Spleen (tissue), 7 donors: ENCODE measurements around the gene LTF.

Experiments used
- CTCF ChIP-seq, 11 experiments: fragments of 200-600 bp in 7 of 11; fragments of 450-650 bp in 4 of 11; sonication (generic) in 4 of 11; IDR thresholded peaks in 8 of 11; conservative IDR thresholded peaks in 3 of 11; 1 replicate in 7 of 11; 2 replicates in 4 of 11; pipeline versions ENCODE4 v1.4.0 to v1.8.0; 2016 to 2021; ENCODE audit warnings: antibody characterized with exemption in 11 of 11, inconsistent platforms in 4 of 11, mild to moderate bottlenecking in 1 of 11
- POLR2AphosphoS5 ChIP-seq, 3 donors: sonication (generic); formaldehyde crosslinking; IDR thresholded peaks; one replicate each; pipeline ENCODE4 v1.5.1; 2017; ENCODE audit warnings: antibody characterized with exemption in 3 of 3
- donor health status: DM: no; HTN: no; CAD: no; lungs with moderate emphysema.
- donor health status: DM: no; HTN: no; CAD: no.
- donor health status: DM: no; HTN: no; CAD: no.

DNA sequence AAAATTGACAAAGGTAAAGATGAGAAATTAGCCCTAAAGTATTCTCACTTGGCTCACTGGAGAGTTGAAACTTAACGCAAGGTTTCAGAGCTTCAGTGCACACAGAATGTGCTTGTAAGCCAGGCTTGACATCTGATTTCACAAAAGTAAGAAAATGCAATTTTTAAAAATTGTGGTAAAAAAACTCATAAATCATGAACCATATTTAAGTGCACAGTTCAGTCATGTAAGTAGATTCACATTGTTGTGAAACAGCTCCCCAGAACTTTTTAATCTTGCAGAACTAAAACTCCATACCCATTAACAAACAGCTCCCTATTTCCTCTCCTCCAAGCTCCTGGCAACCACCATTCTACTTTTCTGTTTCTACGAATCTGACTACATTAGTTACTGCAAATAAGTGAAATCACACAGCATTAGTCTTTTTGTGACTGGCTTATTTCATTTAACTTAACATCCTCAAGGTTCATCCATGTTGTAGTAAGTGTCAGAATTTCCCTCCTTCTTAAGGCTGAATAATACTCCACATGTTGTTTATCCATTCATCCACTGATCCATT is 47.6 kb upstream of the LTF start:
- TF ChIP-seq POLR2AphosphoS5 (IDR thresholded peaks at IDR 0.05) (no peak), CTCF (IDR thresholded peaks at IDR 0.05 in 8 of 11, conservative IDR thresholded peaks at IDR 0.05 in 3 of 11) (no peak)
